ENCODE measurements around the gene GPATCH8. TPM values are rescaled to one million over a fixed set of nuclear protein-coding genes. Genes with fewer than 3 reads are reported as not detected.

Gene GPATCH8
- total RNA-seq, 1 donor from 2014 or later = 51.5 TPM

DNA sequence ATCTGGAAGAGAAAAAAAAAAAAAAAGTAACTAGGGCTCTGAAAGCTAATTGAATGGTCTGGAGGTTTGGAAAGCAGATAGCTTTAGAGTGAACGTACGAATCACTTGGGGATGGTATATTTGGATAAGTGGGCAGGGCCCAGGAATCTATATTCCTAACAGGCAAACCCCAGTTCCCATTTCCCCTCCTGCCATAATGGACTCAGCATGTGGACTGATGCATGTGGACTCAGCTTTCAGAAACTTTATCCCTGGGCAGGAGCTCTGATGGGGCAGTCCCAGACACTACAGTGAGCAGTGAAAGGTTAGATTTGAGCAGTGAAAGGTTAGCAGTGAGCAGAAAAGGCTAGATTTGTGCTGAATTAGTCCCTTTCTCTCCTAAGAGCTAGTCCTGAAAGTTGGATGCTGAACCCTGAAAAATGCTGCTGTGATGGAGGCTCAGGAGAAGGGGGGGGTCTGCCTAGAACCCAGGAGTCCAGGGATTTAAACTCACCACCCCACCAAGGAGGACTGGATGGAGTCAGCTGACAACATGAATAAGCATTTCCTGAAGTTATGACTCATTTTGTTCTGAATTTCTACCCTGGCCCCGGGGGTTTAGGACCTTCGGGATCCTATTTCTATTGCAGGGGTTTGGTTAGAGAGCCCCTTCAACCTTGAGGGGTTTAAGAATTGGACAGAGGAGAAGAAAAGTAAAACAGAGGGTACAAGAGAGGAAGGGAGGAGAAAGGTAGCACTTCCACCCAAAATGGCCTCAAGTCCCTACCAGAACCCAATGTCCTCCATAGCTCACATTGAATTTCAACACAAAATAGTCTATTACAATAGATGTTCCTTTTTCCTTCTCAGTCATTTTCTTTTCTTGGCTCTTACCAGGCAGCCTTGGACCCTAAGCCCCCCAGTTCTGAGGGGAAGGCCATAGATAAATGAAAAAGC is 43.7 kb upstream of the GPATCH8 start:
- no peak for DNase-seq (ENCODE audit: extremely low spot score, unreplicated experiment)
- Mint-ChIP-seq H3K27ac (peak overlapping the region; percentile 67), H3K27me3 (peaks cover 7% of the 10 kb centered on the region), H3K9me3 (no peaks in the 10 kb centered on the region), H3K4me1 (ENCODE audit: unreplicated experiment) (peaks cover 71% of the 10 kb centered on the region), H3K36me3 (no peaks in the 10 kb centered on the region), H3K4me3 (peak overlapping the region; percentile 53)
- TF ChIP-seq, protein P1, sequence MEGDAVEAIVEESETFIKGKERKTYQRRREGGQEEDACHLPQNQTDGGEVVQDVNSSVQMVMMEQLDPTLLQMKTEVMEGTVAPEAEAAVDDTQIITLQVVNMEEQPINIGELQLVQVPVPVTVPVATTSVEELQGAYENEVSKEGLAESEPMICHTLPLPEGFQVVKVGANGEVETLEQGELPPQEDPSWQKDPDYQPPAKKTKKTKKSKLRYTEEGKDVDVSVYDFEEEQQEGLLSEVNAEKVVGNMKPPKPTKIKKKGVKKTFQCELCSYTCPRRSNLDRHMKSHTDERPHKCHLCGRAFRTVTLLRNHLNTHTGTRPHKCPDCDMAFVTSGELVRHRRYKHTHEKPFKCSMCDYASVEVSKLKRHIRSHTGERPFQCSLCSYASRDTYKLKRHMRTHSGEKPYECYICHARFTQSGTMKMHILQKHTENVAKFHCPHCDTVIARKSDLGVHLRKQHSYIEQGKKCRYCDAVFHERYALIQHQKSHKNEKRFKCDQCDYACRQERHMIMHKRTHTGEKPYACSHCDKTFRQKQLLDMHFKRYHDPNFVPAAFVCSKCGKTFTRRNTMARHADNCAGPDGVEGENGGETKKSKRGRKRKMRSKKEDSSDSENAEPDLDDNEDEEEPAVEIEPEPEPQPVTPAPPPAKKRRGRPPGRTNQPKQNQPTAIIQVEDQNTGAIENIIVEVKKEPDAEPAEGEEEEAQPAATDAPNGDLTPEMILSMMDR (conservative IDR thresholded peaks at IDR 0.05) = no peak

DNA sequence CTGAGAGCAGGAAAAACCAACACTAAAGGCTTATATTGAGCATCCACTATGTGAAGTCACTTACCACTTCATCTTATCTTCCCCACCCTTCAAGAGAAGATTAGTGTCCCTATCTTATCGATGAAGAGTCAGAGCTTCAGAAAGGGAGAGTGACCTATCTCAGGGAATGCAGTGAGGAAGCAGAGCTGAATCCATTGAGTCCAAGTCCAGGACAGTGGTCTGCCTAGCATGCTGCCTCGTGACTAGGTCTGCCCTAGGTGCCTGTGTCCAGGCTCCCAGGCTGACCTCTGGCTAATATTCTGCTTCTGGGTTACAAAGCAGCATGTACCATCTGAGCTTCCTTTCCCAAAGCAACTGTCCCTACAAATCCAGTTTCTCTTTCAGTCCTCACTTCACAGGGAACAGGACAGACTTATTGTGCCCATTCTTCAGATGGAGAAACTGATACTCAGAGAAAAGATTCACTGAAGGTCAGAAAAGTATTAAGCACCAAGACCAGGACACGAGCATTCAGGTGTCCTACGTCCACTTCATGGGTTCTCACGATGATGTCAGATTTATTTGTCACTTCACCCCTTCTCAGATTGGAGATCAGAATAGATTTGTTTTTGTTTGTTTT is 40.8 kb upstream of the GPATCH8 start:
- Mint-ChIP-seq H3K4me1 (ENCODE audit: unreplicated experiment) (peaks cover 65% of the 10 kb centered on the region), H3K9me3 (no peaks in the 10 kb centered on the region), H3K36me3 (no peaks in the 10 kb centered on the region), H3K27me3 (peaks cover 13% of the 10 kb centered on the region), H3K4me3 (peak overlapping the region; percentile 75), H3K27ac (peak overlapping the region; percentile 82)
- TF ChIP-seq, protein P1 (conservative IDR thresholded peaks at IDR 0.05) = no peak
- no peak for DNase-seq (ENCODE audit: extremely low spot score, unreplicated experiment)

DNA sequence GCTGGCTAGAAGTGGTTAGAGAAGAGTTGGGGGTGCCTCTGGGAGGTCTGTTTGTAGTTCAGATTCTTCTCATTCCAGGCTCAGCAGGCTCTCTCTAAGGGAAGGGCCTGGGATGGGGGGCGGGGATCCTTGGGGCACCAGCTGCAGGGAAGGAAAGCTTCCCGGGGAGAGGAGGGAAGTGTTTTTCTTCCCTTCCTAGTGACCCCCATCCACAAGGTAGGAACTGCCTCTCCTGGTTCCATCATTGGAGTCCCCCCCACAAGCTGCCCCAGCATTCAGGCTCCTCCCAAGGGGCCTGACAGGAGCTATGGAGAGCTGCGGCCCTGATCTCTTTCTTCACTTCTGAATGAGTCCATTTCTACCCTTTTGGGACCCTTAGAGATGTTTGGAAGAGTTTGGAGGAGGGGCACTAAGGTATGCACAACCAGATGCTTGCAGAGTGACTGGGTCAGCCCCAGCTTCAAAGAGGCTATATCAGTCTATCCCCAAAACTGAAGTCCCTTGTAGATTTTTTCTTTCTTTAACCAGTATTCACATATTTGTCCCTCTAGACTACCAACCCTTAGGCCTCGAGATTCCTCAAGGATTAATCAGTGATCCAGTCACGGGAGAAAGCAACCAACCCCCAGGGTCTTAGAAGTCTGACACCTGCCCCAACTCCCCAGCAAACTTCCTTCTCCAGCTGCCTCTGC is 40.2 kb upstream of the GPATCH8 start:
- peaks cover 64% of the 10 kb centered on the region for H3K4me1 Mint-ChIP-seq (ENCODE audit: unreplicated experiment)
- H3K27me3 Mint-ChIP-seq = peaks cover 13% of the 10 kb centered on the region
- H3K27ac Mint-ChIP-seq = peak overlapping the region; percentile 82
- no peaks in the 10 kb centered on the region for H3K36me3 Mint-ChIP-seq
- no peaks in the 10 kb centered on the region for H3K9me3 Mint-ChIP-seq
- DNase-seq (ENCODE audit: extremely low spot score, unreplicated experiment) = no peak
- peak overlapping the region; percentile 75 for H3K4me3 Mint-ChIP-seq
- TF ChIP-seq, protein P1 (conservative IDR thresholded peaks at IDR 0.05) = no peak

DNA sequence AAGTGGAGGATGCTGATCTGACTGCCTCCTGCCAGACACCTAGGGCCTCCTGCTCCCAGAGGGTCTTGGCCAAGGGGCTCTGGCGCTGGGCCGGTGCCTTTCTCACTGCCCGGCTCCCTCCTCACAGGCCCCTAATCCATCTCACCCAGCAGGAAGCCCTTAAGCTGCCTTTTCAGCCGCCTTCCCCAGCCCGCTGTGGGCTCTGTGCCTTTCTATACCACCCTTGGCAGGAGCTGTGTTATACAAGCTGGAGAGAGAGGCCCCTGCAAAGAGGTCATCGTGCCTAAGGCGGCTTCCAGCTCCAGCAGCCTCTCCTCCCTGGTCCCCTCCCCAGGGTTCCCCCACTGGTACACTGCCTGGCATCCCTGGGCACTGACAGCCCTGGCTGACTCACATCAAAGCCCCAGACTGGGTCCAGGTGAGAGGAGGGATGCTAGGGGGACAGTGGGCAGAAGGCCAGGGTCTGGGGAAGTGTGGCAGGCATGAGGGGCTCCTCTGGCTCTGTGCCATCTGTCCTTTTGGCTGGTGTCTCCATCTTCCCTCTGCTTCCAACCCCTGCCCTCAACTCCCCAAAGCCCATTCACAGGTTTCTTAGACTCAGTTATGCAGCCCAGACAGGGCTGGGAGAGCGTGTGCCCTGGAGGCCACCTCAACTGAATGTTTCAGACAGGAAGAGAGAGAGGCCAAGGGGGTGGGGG is 38.8 kb upstream of the GPATCH8 start:
- Mint-ChIP-seq H3K36me3 (no peaks in the 10 kb centered on the region), H3K4me3 (no peak overlapping the region), H3K27me3 (peaks cover 13% of the 10 kb centered on the region), H3K4me1 (ENCODE audit: unreplicated experiment) (peaks cover 52% of the 10 kb centered on the region), H3K27ac (peak overlapping the region; percentile 39), H3K9me3 (no peaks in the 10 kb centered on the region)
- DNase-seq (ENCODE audit: extremely low spot score, unreplicated experiment) = no peak
- TF ChIP-seq, protein P1 (conservative IDR thresholded peaks at IDR 0.05) = no peak
